HEK293 (cell line): ENCODE results near the gene TRAM2.

Source experiments
- BCL11A ChIP-seq: fragments of 450-650 bp; formaldehyde crosslinking; IDR thresholded peaks from 2 replicates; pipeline ENCODE4 v1.5.1; 2016; ENCODE audit warnings: low read depth, missing biosample characterization, missing genetic modification characterization
- OVOL3 ChIP-seq: fragments of 450-650 bp; formaldehyde crosslinking; IDR thresholded peaks from 2 replicates; pipeline ENCODE4 v1.5.1; 2016; ENCODE audit warnings: missing biosample characterization, missing genetic modification characterization
- TRIM28 ChIP-seq: IDR thresholded peaks from 2 replicates; pipeline ENCODE4 v1.6.1; 2011; ENCODE audit warnings: low read length, control low read depth, borderline replicate concordance
- ZNF112 ChIP-seq: fragments of 450-650 bp; formaldehyde crosslinking; IDR thresholded peaks from 2 replicates; pipeline ENCODE4 v1.5.0; 2017; ENCODE audit warnings: missing biosample characterization, missing genetic modification characterization
- ZNF146 ChIP-seq: fragments of 450-650 bp; formaldehyde crosslinking; IDR thresholded peaks from 2 replicates; pipeline ENCODE4 v1.5.1; 2016; ENCODE audit warnings: missing biosample characterization, missing genetic modification characterization
- ZNF24 ChIP-seq: fragments of 450-650 bp; formaldehyde crosslinking; IDR thresholded peaks from 2 replicates; pipeline ENCODE4 v1.5.1; 2016; ENCODE audit warnings: missing biosample characterization, missing genetic modification characterization
- ZNF335 ChIP-seq: fragments of 450-650 bp; formaldehyde crosslinking; conservative IDR thresholded peaks from 2 replicates; pipeline ENCODE4 v1.5.1; 2016; ENCODE audit warnings: missing biosample characterization, missing genetic modification characterization
- ZNF37A ChIP-seq: fragments of 450-650 bp; IDR thresholded peaks from 2 replicates; pipeline ENCODE4 v1.5.1; 2018; ENCODE audit warnings: missing biosample characterization, missing genetic modification characterization
- ZNF433 ChIP-seq: fragments of 450-650 bp; formaldehyde crosslinking; IDR thresholded peaks from 2 replicates; pipeline ENCODE4 v1.5.1; 2016; ENCODE audit warnings: missing biosample characterization, missing genetic modification characterization, low read depth
- ZNF560 ChIP-seq: fragments of 450-650 bp; formaldehyde crosslinking; IDR thresholded peaks from 2 replicates; pipeline ENCODE4 v1.5.1; 2017; ENCODE audit warnings: missing biosample characterization, missing genetic modification characterization, borderline replicate concordance
- ZNF571 ChIP-seq: fragments of 450-650 bp; formaldehyde crosslinking; IDR thresholded peaks from 2 replicates; pipeline ENCODE4 v1.5.0; 2017; ENCODE audit warnings: missing biosample characterization, missing genetic modification characterization
- ZNF596 ChIP-seq: fragments of 450-650 bp; IDR thresholded peaks from 2 replicates; pipeline ENCODE4 v1.5.0; 2018; ENCODE audit warnings: missing biosample characterization, mild to moderate bottlenecking, missing genetic modification characterization, moderate library complexity
- ZNF76 ChIP-seq: fragments of 450-650 bp; formaldehyde crosslinking; IDR thresholded peaks from 2 replicates; pipeline ENCODE4; 2016; ENCODE audit warnings: low read depth, missing biosample characterization, missing genetic modification characterization, borderline replicate concordance
- ZNF830 ChIP-seq: fragments of 450-650 bp; IDR thresholded peaks from 2 replicates; pipeline ENCODE4 v1.5.0; 2018; ENCODE audit warnings: missing biosample characterization, missing genetic modification characterization, low read depth, mild to moderate bottlenecking, moderate library complexity
- ZSCAN30 ChIP-seq: fragments of 450-650 bp; IDR thresholded peaks from 2 replicates; pipeline ENCODE4 v1.5.1; 2018; ENCODE audit warnings: missing biosample characterization, mild to moderate bottlenecking, missing genetic modification characterization, moderate library complexity
- TF ChIP-seq, protein P1 (sequence below): fragments of 450-650 bp; formaldehyde crosslinking; IDR thresholded peaks from 2 replicates; pipeline ENCODE4 v1.5.1; 2016; ENCODE audit warnings: missing biosample characterization, missing genetic modification characterization, low read depth
- TF ChIP-seq, protein P2 (sequence below): fragments of 450-650 bp; formaldehyde crosslinking; IDR thresholded peaks from 2 replicates; pipeline ENCODE4 v1.5.0; 2017; ENCODE audit warnings: missing biosample characterization, missing genetic modification characterization, borderline replicate concordance
- TF ChIP-seq, protein P3 (sequence below): fragments of 450-650 bp; formaldehyde crosslinking; IDR thresholded peaks from 2 replicates; pipeline ENCODE4 v1.5.1; 2016; ENCODE audit warnings: missing biosample characterization, missing genetic modification characterization
- TF ChIP-seq, protein P4 (sequence below): fragments of 450-650 bp; formaldehyde crosslinking; IDR thresholded peaks from 2 replicates; pipeline ENCODE4 v1.5.1; 2016; ENCODE audit warnings: missing biosample characterization, missing genetic modification characterization
- TF ChIP-seq, protein P5 (sequence below): fragments of 450-650 bp; IDR thresholded peaks from 2 replicates; pipeline ENCODE4 v1.5.1; 2018; ENCODE audit warnings: missing biosample characterization, missing genetic modification characterization
- TF ChIP-seq, protein P6 (sequence below): fragments of 450-650 bp; formaldehyde crosslinking; IDR thresholded peaks from 2 replicates; pipeline ENCODE4 v1.5.1; 2016; ENCODE audit warnings: missing biosample characterization, missing genetic modification characterization
- TF ChIP-seq, protein P7 (sequence below): fragments of 450-650 bp; IDR thresholded peaks from 2 replicates; pipeline ENCODE4 v1.5.1; 2018; ENCODE audit warnings: missing biosample characterization, mild to moderate bottlenecking, missing genetic modification characterization
- TF ChIP-seq, protein P8 (sequence below): fragments of 450-650 bp; formaldehyde crosslinking; IDR thresholded peaks from 2 replicates; pipeline ENCODE4 v1.5.1; 2016; ENCODE audit warnings: missing biosample characterization, missing genetic modification characterization

The TRAM2 gene

DNA sequence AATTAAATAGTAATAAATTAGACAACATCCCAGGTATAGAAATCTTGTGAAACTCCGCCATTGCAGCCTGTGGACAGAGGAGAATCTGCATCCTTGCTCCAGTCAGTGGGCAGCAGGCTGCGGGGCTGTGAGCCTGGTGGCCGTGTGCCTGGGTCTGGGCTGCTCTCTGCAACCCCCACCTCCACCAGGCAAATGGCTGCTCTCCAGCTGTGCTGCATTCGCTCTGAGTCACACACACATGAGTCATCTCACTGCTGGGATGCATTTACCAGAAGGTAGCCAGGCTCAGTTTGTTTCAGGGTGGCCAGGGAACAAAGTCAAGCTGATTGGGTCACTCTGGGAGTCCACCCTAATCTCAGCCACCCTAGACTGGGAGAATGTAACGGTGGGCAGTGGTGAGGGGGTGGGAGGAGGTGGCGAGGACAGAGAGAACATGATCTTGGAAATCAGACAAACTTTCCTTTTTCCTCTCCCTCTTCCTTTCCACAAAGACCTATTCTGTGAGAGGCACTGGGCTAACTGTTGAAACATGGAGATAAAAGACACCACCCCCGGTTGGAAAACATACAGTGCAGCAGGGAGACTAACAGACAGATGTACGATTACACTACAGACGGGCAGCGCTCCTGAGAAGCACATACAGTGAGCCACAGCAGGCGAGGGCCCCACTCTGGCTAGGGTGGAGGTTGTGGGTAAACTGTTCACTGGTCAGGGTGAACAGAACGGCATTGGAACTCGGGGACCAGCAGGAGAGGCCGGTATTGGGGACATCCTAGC, 59.2 kb downstream of the TRAM2 start (continued):
- TF ChIP-seq, protein P1, sequence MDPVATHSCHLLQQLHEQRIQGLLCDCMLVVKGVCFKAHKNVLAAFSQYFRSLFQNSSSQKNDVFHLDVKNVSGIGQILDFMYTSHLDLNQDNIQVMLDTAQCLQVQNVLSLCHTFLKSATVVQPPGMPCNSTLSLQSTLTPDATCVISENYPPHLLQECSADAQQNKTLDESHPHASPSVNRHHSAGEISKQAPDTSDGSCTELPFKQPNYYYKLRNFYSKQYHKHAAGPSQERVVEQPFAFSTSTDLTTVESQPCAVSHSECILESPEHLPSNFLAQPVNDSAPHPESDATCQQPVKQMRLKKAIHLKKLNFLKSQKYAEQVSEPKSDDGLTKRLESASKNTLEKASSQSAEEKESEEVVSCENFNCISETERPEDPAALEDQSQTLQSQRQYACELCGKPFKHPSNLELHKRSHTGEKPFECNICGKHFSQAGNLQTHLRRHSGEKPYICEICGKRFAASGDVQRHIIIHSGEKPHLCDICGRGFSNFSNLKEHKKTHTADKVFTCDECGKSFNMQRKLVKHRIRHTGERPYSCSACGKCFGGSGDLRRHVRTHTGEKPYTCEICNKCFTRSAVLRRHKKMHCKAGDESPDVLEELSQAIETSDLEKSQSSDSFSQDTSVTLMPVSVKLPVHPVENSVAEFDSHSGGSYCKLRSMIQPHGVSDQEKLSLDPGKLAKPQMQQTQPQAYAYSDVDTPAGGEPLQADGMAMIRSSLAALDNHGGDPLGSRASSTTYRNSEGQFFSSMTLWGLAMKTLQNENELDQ (tag by site-specific recombination), result no peak
- 0 out of 2 replicates have a peak, but pooled peaks have one; percentile 62 for TF ChIP-seq ZSCAN30
- TF ChIP-seq ZNF146 (tag by site-specific recombination), result no peak
- TF ChIP-seq ZNF76, result peak; percentile 22; the same call in 1 of the 2 replicates
- TF ChIP-seq ZNF24 (tag by site-specific recombination), result peak; percentile 91
- TF ChIP-seq ZNF830, result no peak
- TF ChIP-seq, protein P2, sequence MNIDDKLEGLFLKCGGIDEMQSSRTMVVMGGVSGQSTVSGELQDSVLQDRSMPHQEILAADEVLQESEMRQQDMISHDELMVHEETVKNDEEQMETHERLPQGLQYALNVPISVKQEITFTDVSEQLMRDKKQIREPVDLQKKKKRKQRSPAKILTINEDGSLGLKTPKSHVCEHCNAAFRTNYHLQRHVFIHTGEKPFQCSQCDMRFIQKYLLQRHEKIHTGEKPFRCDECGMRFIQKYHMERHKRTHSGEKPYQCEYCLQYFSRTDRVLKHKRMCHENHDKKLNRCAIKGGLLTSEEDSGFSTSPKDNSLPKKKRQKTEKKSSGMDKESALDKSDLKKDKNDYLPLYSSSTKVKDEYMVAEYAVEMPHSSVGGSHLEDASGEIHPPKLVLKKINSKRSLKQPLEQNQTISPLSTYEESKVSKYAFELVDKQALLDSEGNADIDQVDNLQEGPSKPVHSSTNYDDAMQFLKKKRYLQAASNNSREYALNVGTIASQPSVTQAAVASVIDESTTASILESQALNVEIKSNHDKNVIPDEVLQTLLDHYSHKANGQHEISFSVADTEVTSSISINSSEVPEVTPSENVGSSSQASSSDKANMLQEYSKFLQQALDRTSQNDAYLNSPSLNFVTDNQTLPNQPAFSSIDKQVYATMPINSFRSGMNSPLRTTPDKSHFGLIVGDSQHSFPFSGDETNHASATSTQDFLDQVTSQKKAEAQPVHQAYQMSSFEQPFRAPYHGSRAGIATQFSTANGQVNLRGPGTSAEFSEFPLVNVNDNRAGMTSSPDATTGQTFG (tag by site-specific recombination), result no peak
- TF ChIP-seq ZNF571, result no peak
- TF ChIP-seq, protein P3, sequence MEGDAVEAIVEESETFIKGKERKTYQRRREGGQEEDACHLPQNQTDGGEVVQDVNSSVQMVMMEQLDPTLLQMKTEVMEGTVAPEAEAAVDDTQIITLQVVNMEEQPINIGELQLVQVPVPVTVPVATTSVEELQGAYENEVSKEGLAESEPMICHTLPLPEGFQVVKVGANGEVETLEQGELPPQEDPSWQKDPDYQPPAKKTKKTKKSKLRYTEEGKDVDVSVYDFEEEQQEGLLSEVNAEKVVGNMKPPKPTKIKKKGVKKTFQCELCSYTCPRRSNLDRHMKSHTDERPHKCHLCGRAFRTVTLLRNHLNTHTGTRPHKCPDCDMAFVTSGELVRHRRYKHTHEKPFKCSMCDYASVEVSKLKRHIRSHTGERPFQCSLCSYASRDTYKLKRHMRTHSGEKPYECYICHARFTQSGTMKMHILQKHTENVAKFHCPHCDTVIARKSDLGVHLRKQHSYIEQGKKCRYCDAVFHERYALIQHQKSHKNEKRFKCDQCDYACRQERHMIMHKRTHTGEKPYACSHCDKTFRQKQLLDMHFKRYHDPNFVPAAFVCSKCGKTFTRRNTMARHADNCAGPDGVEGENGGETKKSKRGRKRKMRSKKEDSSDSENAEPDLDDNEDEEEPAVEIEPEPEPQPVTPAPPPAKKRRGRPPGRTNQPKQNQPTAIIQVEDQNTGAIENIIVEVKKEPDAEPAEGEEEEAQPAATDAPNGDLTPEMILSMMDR (tag by site-specific recombination), result no peak
- TF ChIP-seq ZNF596 (tag by site-specific recombination), result no peak
- TF ChIP-seq ZNF335 (tag by site-specific recombination), result peak; percentile 59; the same call in 1 of the 2 replicates
- TF ChIP-seq OVOL3 (tag by site-specific recombination), result no peak
- no peak for TF ChIP-seq ZNF37A (tag by site-specific recombination)
- TF ChIP-seq TRIM28, result peak; percentile 74
- TF ChIP-seq, protein P4, sequence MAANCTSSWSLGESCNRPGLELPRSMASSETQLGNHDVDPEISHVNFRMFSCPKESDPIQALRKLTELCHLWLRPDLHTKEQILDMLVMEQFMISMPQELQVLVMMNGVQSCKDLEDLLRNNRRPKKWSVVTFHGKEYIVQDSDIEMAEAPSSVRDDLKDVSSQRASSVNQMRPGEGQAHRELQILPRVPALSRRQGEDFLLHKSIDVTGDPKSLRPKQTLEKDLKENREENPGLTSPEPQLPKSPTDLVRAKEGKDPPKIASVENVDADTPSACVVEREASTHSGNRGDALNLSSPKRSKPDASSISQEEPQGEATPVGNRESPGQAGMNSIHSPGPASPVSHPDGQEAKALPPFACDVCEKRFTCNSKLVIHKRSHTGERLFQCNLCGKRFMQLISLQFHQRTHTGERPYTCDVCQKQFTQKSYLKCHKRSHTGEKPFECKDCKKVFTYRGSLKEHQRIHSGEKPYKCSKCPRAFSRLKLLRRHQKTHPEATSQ (tag by site-specific recombination), result no peak
- TF ChIP-seq ZNF112 (tag by site-specific recombination), result no peak
- TF ChIP-seq BCL11A (tag by site-specific recombination), result 0 out of 2 replicates have a peak, but pooled peaks have one; percentile 65
- TF ChIP-seq, protein P5, sequence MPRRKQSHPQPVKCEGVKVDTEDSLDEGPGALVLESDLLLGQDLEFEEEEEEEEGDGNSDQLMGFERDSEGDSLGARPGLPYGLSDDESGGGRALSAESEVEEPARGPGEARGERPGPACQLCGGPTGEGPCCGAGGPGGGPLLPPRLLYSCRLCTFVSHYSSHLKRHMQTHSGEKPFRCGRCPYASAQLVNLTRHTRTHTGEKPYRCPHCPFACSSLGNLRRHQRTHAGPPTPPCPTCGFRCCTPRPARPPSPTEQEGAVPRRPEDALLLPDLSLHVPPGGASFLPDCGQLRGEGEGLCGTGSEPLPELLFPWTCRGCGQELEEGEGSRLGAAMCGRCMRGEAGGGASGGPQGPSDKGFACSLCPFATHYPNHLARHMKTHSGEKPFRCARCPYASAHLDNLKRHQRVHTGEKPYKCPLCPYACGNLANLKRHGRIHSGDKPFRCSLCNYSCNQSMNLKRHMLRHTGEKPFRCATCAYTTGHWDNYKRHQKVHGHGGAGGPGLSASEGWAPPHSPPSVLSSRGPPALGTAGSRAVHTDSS (tag by site-specific recombination), result no peak
- TF ChIP-seq, protein P6, sequence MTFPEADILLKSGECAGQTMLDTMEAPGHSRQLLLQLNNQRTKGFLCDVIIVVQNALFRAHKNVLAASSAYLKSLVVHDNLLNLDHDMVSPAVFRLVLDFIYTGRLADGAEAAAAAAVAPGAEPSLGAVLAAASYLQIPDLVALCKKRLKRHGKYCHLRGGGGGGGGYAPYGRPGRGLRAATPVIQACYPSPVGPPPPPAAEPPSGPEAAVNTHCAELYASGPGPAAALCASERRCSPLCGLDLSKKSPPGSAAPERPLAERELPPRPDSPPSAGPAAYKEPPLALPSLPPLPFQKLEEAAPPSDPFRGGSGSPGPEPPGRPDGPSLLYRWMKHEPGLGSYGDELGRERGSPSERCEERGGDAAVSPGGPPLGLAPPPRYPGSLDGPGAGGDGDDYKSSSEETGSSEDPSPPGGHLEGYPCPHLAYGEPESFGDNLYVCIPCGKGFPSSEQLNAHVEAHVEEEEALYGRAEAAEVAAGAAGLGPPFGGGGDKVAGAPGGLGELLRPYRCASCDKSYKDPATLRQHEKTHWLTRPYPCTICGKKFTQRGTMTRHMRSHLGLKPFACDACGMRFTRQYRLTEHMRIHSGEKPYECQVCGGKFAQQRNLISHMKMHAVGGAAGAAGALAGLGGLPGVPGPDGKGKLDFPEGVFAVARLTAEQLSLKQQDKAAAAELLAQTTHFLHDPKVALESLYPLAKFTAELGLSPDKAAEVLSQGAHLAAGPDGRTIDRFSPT (tag by site-specific recombination), result peak; percentile 93
- TF ChIP-seq, protein P7, sequence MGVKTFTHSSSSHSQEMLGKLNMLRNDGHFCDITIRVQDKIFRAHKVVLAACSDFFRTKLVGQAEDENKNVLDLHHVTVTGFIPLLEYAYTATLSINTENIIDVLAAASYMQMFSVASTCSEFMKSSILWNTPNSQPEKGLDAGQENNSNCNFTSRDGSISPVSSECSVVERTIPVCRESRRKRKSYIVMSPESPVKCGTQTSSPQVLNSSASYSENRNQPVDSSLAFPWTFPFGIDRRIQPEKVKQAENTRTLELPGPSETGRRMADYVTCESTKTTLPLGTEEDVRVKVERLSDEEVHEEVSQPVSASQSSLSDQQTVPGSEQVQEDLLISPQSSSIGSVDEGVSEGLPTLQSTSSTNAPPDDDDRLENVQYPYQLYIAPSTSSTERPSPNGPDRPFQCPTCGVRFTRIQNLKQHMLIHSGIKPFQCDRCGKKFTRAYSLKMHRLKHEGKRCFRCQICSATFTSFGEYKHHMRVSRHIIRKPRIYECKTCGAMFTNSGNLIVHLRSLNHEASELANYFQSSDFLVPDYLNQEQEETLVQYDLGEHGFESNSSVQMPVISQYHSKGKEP (tag by site-specific recombination), result peak; percentile 98
- TF ChIP-seq, protein P8, sequence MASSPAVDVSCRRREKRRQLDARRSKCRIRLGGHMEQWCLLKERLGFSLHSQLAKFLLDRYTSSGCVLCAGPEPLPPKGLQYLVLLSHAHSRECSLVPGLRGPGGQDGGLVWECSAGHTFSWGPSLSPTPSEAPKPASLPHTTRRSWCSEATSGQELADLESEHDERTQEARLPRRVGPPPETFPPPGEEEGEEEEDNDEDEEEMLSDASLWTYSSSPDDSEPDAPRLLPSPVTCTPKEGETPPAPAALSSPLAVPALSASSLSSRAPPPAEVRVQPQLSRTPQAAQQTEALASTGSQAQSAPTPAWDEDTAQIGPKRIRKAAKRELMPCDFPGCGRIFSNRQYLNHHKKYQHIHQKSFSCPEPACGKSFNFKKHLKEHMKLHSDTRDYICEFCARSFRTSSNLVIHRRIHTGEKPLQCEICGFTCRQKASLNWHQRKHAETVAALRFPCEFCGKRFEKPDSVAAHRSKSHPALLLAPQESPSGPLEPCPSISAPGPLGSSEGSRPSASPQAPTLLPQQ (tag by site-specific recombination), result peak; percentile 79
- TF ChIP-seq ZNF560 (tag by site-specific recombination), result no peak
- no peak for TF ChIP-seq ZNF433 (tag by site-specific recombination)
